WTC11 (cell line): ENCODE data around the gene UBASH3A.

Source experiments
- ATF1 ChIP-seq: sonication (generic); formaldehyde crosslinking; IDR thresholded peaks from 2 replicates; pipeline ENCODE4 v1.8.1; 2023; ENCODE audit warnings: mild to moderate bottlenecking, moderate library complexity, missing genetic modification reagents
- ATF3 ChIP-seq: sonication (generic); formaldehyde crosslinking; conservative IDR thresholded peaks from 2 replicates; pipeline ENCODE4 v1.8.1; 2022; ENCODE audit warnings: mild to moderate bottlenecking, missing genetic modification reagents
- CREB1 ChIP-seq: sonication (generic); formaldehyde crosslinking; IDR thresholded peaks from 2 replicates; pipeline ENCODE4 v1.8.0; 2023; ENCODE audit warnings: mild to moderate bottlenecking, missing genetic modification reagents
- CTCF ChIP-seq: fragments of 200-600 bp; IDR thresholded peaks from 2 replicates; pipeline ENCODE4 v1.8.0; 2022; ENCODE audit warnings: antibody characterized with exemption
- MXD4 ChIP-seq: fragments of 250-450 bp; sonication (Bioruptor Pico); IDR thresholded peaks from 2 replicates; pipeline ENCODE4 v1.8.0; 2021; ENCODE audit warnings: mild to moderate bottlenecking, moderate library complexity, borderline replicate concordance
- NR2C2 ChIP-seq: sonication (generic); formaldehyde crosslinking; IDR thresholded peaks from 2 replicates; pipeline ENCODE4 v1.8.0; 2022; ENCODE audit warnings: mild to moderate bottlenecking, missing genetic modification reagents
- NR3C1 ChIP-seq: sonication (generic); formaldehyde crosslinking; conservative IDR thresholded peaks from 2 replicates; pipeline ENCODE4 v1.8.1; 2023; ENCODE audit warnings: low read depth, mild to moderate bottlenecking, missing genetic modification reagents
- PRRX2 ChIP-seq: fragments of 250-450 bp; sonication (Bioruptor Pico); IDR thresholded peaks from 2 replicates; pipeline ENCODE4 v1.8.0; 2021; ENCODE audit warnings: mild to moderate bottlenecking
- SMAD3 ChIP-seq: sonication (generic); formaldehyde crosslinking; IDR thresholded peaks from 2 replicates; pipeline ENCODE4 v1.8.0; 2022; ENCODE audit warnings: missing genetic modification reagents, mild to moderate bottlenecking, borderline replicate concordance
- SP1 ChIP-seq: sonication (generic); formaldehyde crosslinking; conservative IDR thresholded peaks from 2 replicates; pipeline ENCODE4 v1.8.1; 2022; ENCODE audit warnings: missing genetic modification reagents
- TP53 ChIP-seq: sonication (generic); formaldehyde crosslinking; IDR thresholded peaks from 2 replicates; pipeline ENCODE4 v1.8.1; 2023; ENCODE audit warnings: mild to moderate bottlenecking, missing genetic modification reagents
- TF ChIP-seq, protein P1 (sequence below): sonication (generic); formaldehyde crosslinking; IDR thresholded peaks from 2 replicates; pipeline ENCODE4 v1.8.1; 2022; ENCODE audit warnings: low read depth, missing genetic modification reagents, borderline replicate concordance
- TF ChIP-seq, protein P2 (sequence below): sonication (generic); formaldehyde crosslinking; IDR thresholded peaks from 2 replicates; pipeline ENCODE4 v1.8.0; 2022; ENCODE audit warnings: mild to moderate bottlenecking, missing genetic modification reagents
- TF ChIP-seq, protein P3 (sequence below): fragments of 250-450 bp; sonication (Bioruptor Pico); conservative IDR thresholded peaks from 2 replicates; pipeline ENCODE4 v1.9.0; 2021; ENCODE audit warnings: mild to moderate bottlenecking

DNA sequence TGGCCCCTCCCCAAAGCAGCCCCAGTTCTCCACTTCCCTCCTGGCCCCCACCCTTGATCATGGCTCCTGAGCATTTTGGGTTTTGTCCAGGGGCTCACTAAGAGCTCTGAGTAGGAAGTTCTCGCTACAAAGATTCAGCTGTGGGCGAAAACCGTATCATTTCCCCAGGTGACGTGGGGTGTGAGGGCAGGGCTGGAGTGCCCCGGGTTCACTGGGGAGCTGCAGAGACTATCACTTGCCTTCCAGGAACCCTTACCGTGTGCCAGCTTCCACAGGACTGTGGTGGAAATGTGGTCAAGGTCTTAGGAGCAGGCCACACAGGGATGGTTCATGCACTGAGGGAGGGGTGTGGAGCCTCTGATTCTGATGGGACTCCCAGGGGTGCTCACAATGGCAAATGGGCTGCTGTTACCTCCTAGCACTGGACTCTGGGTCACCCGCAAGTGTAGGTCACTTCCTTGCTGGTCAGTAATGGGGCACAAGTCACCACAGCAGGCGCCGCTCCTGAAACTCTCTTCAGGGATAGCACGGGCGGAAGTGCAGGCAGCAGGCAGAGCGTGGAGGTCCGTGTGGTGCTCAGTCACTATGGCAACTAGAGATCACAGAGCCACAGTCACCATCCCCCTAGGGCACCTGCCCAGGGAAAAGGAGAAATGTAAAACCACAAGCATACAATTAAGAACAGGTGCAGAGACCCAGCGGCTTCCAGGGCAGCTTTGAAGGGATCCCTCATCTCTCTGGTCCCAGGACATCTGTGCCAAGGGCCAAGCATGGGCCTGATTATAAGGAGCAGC is 56.9 kb downstream of the UBASH3A start:
- TF ChIP-seq CTCF (no peak), ATF3 (no peak), SMAD3 (no peak), NR3C1 (CRISPR knock-in tag) (no peak), PRRX2 (CRISPR knock-in tag) (no peak), MXD4 (CRISPR knock-in tag) (no peak), ATF1 (CRISPR knock-in tag) (no peak), TP53 (no peak), SP1 (CRISPR knock-in tag) (no peak), CREB1 (no peak), NR2C2 (CRISPR knock-in tag) (no peak)
- TF ChIP-seq, protein P1, sequence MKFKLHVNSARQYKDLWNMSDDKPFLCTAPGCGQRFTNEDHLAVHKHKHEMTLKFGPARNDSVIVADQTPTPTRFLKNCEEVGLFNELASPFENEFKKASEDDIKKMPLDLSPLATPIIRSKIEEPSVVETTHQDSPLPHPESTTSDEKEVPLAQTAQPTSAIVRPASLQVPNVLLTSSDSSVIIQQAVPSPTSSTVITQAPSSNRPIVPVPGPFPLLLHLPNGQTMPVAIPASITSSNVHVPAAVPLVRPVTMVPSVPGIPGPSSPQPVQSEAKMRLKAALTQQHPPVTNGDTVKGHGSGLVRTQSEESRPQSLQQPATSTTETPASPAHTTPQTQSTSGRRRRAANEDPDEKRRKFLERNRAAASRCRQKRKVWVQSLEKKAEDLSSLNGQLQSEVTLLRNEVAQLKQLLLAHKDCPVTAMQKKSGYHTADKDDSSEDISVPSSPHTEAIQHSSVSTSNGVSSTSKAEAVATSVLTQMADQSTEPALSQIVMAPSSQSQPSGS (CRISPR knock-in tag), result no peak
- TF ChIP-seq, protein P2, sequence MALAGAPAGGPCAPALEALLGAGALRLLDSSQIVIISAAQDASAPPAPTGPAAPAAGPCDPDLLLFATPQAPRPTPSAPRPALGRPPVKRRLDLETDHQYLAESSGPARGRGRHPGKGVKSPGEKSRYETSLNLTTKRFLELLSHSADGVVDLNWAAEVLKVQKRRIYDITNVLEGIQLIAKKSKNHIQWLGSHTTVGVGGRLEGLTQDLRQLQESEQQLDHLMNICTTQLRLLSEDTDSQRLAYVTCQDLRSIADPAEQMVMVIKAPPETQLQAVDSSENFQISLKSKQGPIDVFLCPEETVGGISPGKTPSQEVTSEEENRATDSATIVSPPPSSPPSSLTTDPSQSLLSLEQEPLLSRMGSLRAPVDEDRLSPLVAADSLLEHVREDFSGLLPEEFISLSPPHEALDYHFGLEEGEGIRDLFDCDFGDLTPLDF (CRISPR knock-in tag), result no peak
- TF ChIP-seq, protein P3, sequence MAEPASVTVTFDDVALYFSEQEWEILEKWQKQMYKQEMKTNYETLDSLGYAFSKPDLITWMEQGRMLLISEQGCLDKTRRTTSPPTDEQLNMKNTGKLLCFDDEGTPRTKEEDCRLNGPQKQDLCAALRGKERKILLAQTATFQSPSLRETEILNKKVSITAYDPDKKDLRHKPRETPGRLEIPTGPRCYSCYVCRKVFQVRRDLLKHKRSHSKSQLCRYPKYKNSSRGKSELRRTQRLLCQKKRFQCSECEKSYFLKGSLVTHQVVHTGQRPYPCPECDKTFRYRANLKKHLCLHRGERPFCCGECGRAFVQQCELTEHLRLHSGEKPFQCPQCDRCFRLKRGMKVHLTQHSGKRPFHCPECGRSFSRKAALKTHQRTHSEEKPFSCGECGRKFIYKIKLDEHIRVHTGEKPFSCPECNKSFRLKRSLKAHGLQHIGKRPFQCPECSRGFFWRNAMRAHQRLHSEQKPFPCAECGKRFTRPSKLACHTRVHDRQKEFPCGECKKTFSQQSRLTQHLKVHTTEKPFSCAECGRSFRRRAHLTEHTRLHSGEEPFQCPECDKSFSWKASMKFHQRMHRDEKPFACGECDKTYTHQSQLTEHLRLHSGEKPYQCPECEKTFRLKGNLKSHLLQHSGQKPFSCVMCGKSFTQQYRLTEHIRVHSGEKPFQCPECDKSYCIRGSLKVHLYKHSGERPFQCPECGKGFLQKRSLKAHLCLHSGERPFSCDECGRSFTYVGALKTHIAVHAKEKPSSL, result no peak
